NCI-H526 (cell line): Measurements from ENCODE around the gene PCNX1.

ENCODE experiments used
- DNase-seq, 2 experiments: peaks; one replicate each; lab custom pipeline; 2025; lab: John Stamatoyannopoulos, UW

The PCNX1 gene

GRCh38 chr14:71163050-71163841, 256.0 kb downstream of the PCNX1 start:
- peak in 1 of 2 experiments; percentile 11 for DNase-seq

GRCh38 chr14:71163842-71164629, 256.8 kb downstream of the PCNX1 start:
- no peak for DNase-seq
